GM18907 (cell line): ENCODE measurements around the gene MAP7D3.
"Not testable (repeated sequence)": the region's sequence is repeated elsewhere in the genome, so short reads cannot be mapped to it uniquely, and the experiment has no call there.

Experiments used
- ATAC-seq: cut with Tn5 transposase; IDR thresholded peaks from one replicate; pipeline ENCODE4 v1.9.1; 2021; ENCODE audit warnings: mild to moderate bottlenecking, moderate library complexity; ENCODE audit not compliant: unreplicated experiment

MAP7D3 gene

DNA sequence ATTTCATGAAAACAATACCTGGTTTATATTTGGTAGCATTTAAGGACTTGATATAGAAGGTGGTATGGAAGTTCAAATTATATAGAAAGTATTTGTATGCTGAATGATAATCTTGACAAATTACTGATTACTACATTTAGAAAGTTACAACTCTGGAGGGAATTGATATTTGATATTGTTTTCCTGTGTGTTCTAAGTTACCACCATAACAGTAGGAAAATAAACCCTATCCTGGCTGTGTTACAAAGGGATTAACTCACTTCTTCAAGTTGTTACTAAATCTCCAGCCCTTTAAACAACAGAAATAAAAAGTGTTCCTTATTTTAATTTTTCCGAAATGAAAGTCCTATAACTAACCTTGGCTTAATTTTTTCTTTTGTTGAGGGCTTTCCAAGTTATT is 67.3 kb downstream of the MAP7D3 start:
- no peak for ATAC-seq

DNA sequence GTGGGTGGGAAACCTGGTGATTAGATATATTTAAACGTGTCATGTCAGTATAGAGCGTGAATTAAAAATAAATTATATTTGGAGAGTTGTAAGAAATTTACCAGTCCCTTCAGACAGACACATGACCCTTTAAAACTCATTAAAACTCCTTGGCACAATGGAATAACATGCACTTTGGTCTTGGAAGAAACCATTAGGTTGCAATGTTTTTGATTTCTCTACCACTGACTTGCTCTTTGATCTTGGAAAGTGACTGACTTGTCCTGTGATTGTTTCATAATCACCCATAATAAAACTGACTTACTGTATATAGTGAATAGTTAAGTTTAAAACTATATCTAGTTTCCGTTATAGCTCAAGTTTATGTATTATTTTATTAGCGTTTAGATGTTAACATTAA is 68.0 kb downstream of the MAP7D3 start:
- no peak for ATAC-seq

DNA sequence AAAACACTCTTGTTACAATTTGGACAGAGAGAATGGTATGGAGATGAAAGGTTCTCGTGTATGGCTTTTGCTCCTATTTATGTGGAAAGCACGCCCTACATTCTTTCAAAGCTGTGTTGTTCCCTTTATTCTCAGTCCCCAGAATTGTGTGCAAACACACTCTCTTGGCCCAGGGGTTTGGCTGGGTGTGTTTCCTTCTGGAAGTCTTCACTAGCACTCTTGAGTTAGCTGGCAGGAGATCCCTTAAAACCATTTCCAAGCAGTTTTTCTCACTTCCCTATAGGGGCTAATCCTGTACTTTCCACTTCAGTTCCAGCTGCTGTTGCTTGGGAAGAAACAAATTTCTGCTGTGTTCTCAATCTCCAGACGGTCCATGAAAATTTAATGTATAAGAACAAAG is 68.8 kb downstream of the MAP7D3 start:
- ATAC-seq = no peak

DNA sequence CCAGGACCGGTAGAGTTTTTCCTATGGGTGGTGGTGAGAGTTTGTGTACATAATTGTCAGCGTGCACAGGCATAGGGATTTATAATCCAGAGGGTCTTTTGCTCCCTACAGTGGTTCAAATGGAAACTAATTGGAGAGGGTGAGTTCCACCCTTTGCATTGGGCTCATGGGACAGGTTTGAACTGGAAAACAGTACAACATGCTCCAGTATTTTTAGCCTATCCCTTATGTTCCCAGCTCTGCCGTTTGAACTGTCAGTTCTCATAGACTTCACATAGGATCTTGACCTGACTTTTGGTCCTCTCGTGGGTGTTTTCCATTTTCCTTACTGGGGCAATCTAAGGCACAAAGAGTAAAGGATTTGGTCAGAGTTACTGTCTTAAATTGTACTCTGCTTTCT is 72.1 kb downstream of the MAP7D3 start:
- ATAC-seq = no peak

DNA sequence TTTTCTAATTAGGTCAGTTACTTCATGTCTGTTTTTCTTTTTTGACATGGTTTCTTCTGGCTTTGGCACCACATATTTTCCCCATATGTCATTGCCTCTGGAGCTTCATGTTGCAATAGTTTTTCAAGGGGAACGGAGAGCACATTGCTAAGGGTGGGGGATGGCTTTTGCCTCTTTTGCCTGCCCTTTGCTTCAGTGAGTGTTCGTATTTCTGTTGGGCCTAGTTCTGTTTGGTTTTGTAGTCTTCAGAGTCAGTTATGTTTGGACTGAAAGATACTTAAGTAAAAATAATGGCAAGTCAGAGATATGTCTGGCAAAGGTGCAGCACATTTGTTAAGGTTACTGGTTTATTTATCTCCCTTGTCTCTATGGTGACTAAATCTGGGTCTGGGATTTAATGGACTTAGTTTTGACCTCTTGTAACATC is 74.8 kb downstream of the MAP7D3 start:
- no peak for ATAC-seq

DNA sequence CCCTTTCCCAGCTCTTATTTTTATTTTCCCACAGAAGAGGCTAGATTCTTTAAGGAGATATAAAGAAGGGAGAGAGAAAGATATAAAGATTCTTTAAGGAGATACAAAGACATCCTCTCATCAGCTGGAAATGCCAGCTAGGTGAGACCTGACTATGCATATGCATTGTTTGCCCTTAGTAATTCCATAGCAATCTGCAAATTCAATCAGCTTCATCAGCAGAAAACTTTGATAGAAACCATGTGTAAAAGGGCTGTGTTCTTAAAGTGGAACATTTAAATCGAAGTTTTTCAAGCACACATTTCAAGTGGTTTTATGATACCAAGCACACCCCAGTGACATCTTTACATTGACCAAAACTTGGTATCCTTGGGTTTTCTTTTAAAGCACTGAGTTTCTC is 79.8 kb downstream of the MAP7D3 start:
- no peak for ATAC-seq

DNA sequence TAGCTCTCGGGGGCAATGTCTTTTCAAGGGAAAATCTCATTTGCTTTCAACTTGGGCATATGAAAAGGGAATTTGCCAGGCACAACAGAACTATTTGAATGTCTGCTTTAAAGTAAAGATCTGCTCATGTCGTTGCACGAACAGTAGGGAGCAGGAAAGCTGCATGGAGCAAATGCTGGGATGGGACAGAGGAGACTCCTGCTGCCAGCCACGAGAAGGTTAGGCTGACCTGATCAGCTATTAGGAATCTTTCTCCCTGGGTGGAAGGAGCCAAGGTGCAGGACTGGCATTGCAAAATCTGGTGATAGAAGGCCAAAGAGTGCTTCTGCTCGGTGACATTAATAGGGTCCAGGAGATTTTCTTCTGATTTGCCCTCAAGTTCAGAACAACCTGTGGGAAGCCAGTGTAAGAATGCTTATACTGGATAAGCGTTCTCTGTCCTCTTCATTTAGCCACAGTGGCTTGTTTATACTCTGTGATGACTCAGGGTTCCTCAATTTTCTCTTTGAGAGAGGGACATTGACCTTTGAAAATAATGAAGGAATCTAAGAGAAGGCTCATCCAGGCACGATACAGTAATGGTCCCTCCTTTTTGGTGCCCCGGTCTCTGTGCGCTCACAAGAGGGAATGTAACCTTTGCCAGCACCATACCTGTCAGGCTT is 80.9 kb downstream of the MAP7D3 start:
- ATAC-seq = no peak

DNA sequence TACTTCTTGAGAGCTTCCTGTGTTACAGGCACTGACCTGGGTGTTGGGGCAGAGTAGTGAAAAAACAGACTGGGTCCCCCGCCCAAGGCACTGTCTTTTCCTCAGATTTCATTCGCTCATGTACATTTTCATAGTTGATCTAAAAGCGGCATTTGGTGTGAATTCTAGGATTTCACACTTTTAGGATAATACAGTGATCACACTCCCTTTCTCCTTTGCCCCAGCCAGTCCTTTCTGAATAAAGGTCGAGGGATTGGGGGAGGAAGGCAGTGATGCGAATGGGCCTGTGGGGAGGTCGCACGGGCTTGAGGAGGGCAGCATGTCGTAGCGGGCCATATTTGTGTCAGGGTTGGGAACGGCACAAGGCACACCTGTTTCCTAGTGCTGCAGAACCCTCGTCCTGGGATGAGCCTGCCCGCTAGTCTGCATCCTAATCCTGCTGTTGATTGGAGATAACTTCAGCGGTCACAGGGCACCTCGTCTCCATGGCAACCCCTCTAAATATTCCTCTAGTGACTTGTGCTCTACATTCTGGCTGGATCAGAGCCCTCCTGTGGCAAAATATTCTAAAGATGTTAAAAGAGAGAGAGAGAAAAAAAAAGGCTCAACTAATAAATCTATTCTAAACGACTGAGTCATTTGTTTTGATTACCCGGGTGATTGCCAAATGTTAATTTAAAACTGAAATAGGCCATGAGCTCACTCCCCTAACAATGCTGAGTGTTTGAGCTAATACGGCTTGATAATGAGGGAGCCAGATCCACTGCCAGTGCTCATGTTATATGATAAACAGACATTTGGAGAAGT is 82.1 kb downstream of the MAP7D3 start:
- ATAC-seq = no peak

DNA sequence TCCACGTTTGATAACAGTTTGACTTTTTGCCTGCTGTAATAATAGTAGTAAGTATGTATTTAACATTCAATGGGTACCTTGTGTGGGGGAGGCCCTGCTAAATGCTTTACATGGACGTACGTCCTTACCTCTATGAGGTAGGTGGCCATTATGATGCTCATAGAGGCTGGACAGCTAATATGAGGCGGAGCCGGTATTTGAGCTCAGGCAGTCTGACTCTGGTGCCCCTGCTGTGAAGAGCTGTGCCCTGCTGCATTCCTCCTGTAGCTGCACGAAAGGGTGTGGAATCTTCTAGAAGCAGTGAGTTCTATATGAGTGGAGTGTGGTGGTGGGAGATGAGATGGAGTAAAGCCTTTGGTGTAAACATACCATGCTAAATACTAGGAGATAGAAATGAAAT is 83.2 kb downstream of the MAP7D3 start:
- not testable (repeated sequence) for ATAC-seq

DNA sequence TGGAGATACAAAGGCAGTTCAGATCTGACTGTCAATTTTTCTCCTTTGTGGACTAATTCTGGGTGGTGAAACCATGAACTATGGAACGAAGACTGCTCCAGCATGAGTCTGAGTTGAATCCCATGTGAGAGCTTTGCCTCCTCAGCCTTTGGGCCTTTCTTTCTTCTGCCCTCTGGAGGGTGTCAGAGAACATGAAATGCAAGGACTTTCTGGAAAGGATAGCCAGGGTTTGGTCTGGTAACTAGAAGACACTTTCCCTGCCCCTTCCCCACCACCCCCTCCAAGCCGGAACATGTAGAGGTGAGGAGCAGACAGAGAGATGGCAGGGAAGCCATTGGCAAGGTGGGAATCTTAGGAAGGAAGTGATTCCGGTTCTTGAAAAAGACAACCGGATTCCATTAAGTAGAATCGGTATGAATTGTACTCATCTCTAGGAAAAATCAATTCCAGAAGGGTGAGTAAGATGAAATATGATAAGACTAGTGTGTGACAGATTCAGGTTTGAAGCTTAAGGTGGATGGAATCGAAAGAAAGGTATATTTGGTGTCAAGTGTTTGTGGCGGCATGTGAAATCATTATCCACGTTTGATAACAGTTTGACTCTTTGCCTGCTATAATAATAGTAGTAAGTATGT is 84.9 kb downstream of the MAP7D3 start:
- ATAC-seq = no peak

DNA sequence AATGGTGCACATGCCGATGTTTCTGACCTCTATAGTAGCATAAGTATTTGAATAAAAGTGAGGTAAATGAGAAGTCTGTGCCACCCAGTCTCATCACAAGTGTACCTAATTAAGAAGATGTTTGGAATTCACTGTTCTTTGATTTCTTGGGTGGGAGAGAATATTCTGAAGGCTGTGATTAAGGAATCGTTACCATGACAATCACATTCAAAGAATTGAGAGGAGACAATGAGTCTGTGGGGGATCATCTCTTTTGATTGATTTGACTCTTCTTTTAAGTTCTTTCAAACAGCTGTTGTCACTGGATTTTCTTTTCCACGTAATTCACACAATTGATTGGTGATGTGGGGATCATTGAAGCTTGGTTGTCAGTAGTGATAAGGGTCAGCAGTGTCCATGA is 85.8 kb downstream of the MAP7D3 start:
- no peak for ATAC-seq

DNA sequence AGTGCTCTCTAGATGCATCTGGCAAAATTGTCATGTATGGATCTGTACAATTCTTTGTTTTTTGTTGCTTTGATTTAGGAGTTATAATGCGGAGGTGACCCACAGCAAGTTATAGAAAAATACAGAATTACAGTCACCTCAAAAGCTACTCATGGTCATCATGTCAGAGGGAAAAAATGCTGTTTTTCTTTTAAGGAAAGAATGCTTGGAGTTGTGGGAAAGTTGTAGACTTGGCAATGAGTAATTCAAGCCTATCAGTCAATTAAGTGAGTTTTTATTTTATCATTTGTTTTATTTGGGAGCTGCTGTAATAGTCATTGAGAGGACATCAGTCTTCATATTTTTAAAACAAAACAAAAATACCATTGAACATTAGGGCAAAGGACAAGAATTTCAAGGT is 87.5 kb downstream of the MAP7D3 start:
- no peak for ATAC-seq
